ENCODE data around the gene PRKG1.

DNA sequence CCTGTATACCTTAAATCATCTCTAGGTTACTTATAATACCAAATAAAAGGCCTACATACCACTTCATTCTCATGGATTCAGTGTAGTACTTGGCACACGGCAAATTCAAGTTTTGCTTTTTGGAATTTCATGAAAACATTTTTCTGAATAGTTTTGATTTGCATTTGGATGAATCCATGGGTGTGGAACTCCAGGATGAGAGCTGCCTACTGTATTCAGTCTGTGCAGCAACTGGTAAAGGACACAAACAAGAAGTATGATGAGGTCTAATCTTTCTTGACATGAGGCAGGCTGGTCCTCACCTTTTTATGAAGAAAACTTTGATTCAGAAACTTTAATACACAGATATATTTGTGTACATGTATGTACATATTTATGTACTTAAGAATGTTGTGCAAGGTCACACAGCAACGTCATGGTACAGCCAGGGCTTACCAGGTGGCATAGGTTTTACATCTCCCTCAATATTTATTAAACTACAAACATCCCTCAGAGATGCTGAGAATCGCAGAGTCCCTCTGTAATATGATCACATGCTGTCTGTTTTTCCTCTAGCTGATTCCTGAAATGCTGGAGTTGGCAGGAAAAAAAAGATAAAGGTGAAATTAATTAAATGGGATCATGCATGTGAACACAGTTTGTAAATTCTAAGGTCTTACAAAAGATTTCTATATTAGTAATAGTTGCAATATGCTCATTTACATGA, 239.6 kb downstream of the PRKG1 start:
- TF ChIP-seq POLR2A (IDR thresholded peaks at IDR 0.05), result no peak
- TF ChIP-seq, protein P1, sequence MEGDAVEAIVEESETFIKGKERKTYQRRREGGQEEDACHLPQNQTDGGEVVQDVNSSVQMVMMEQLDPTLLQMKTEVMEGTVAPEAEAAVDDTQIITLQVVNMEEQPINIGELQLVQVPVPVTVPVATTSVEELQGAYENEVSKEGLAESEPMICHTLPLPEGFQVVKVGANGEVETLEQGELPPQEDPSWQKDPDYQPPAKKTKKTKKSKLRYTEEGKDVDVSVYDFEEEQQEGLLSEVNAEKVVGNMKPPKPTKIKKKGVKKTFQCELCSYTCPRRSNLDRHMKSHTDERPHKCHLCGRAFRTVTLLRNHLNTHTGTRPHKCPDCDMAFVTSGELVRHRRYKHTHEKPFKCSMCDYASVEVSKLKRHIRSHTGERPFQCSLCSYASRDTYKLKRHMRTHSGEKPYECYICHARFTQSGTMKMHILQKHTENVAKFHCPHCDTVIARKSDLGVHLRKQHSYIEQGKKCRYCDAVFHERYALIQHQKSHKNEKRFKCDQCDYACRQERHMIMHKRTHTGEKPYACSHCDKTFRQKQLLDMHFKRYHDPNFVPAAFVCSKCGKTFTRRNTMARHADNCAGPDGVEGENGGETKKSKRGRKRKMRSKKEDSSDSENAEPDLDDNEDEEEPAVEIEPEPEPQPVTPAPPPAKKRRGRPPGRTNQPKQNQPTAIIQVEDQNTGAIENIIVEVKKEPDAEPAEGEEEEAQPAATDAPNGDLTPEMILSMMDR (IDR thresholded peaks at IDR 0.05), result no peak
- no peak for TF ChIP-seq EP300 (IDR thresholded peaks at IDR 0.05)
